ENCODE measurements around the gene NUBP1. TPM values are rescaled to one million over a fixed set of nuclear protein-coding genes. Genes with fewer than 3 reads are reported as not detected.
A peak's percentile ranks its signal among the peaks of the same experiment; 100 is the strongest.

Gene NUBP1
- total RNA-seq, 1 donor: 19.5 TPM

DNA sequence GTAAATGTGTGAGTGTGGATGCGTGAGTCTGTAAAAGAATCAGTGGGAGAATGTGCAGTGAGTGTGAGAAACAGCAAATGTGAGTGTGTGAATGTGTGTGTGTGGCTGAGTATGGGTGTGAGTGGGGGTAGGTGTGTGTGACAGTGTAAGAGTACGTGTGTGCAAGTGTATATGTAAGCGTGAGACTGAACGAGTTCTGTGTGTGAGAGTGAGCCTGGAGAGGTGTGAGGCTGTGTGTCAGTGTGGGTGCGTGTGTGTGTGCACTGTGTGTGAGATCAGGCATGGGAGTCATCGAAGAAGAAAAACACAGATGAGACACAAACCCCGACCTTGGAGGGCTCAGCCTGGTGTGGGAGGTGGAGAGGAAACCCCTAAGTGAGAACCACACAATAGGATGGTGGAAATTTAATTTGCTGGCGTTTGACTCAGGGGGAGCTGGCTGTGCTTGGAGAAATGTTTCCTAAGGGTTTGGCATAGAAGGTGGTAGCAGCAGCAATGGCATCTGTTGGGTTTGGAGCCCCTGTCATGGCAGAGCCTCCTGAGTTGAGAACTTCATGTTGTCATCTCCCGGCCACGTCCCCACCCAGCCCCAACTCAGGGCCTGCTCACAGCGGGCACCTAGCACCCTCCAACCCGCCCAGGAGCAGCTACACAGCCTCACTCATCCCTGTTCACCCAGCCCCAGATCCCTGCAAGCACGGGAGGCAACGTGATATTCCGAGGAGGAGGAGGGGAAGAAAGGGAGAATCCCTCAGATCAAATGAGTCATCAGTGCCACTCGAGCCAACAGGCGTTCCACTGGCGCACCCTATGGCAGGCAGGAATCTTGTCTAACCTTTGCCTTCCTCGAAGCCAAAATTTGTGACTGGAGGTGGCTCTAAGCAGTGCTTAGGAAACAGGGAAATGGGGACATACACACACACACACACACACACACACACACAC lies 14.3 kb upstream of the NUBP1 start:
- DNase-seq (ENCODE audit: insufficient read length, low spot score, missing footprints): peak; percentile 78
- Histone ChIP-seq H3K4me2 (ENCODE audit: insufficient read depth, low read length) (peak overlapping the region; percentile 24), H3K4me3 (ENCODE audit: insufficient read depth, low read length) (no peak overlapping the region), H3K27ac (ENCODE audit: low read depth, low read length) (no peak overlapping the region), H2AFZ (ENCODE audit: low read length) (peak overlapping the region; percentile 62), H4K20me1 (ENCODE audit: insufficient read depth, low read length) (no peaks in the 10 kb centered on the region), H3K27me3 (ENCODE audit: insufficient read depth, low read length) (no peaks in the 10 kb centered on the region), H3K36me3 (ENCODE audit: insufficient read depth, low read length) (no peaks in the 10 kb centered on the region), H3K9me3 (ENCODE audit: low read depth, low read length) (no peaks in the 10 kb centered on the region), H3K4me1 (ENCODE audit: insufficient read depth, low read length) (peaks cover 5% of the 10 kb centered on the region), H3K79me2 (ENCODE audit: insufficient read depth, low read length) (no peaks in the 10 kb centered on the region)
- TF ChIP-seq, protein P1, sequence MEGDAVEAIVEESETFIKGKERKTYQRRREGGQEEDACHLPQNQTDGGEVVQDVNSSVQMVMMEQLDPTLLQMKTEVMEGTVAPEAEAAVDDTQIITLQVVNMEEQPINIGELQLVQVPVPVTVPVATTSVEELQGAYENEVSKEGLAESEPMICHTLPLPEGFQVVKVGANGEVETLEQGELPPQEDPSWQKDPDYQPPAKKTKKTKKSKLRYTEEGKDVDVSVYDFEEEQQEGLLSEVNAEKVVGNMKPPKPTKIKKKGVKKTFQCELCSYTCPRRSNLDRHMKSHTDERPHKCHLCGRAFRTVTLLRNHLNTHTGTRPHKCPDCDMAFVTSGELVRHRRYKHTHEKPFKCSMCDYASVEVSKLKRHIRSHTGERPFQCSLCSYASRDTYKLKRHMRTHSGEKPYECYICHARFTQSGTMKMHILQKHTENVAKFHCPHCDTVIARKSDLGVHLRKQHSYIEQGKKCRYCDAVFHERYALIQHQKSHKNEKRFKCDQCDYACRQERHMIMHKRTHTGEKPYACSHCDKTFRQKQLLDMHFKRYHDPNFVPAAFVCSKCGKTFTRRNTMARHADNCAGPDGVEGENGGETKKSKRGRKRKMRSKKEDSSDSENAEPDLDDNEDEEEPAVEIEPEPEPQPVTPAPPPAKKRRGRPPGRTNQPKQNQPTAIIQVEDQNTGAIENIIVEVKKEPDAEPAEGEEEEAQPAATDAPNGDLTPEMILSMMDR (IDR thresholded peaks at IDR 0.05; ENCODE audit: extremely low read depth, low read depth, low read length): no peak

DNA sequence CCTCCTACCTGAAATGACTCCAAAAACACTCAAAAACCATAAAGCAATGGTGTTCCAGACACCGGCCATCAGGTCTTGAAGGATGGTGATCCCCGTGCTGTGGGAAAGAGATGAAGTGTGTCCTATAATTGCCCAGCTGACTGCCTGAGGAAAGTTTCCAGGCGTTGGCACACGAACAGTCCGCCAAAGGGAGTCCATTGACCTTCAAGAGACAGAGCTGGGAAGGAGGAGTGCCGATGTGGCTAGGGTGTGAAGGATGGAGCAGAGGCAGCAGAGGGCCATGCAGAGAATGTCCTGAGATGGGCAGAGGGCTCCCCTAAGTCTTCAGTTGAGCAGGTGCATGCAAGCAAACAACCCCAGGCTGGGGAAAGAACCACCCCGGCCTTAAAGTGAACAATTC lies 11.9 kb upstream of the NUBP1 start:
- no peaks in the 10 kb centered on the region for H4K20me1 ChIP-seq (ENCODE audit: insufficient read depth, low read length)
- H3K27me3 ChIP-seq (ENCODE audit: insufficient read depth, low read length): no peaks in the 10 kb centered on the region
- no peaks in the 10 kb centered on the region for H3K79me2 ChIP-seq (ENCODE audit: insufficient read depth, low read length)
- no peaks in the 10 kb centered on the region for H3K36me3 ChIP-seq (ENCODE audit: insufficient read depth, low read length)
- no peaks in the 10 kb centered on the region for H3K9me3 ChIP-seq (ENCODE audit: low read depth, low read length)
- TF ChIP-seq, protein P1 (IDR thresholded peaks at IDR 0.05; ENCODE audit: extremely low read depth, low read depth, low read length): no peak
- no peak overlapping the region for H3K4me3 ChIP-seq (ENCODE audit: insufficient read depth, low read length)
- H3K27ac ChIP-seq (ENCODE audit: low read depth, low read length): no peak overlapping the region
- peak; percentile 79 for DNase-seq (ENCODE audit: insufficient read length, low spot score, missing footprints)
- no peak overlapping the region for H3K4me2 ChIP-seq (ENCODE audit: insufficient read depth, low read length)
- peaks cover 6% of the 10 kb centered on the region for H3K4me1 ChIP-seq (ENCODE audit: insufficient read depth, low read length)
- no peak overlapping the region for H2AFZ ChIP-seq (ENCODE audit: low read length)

DNA sequence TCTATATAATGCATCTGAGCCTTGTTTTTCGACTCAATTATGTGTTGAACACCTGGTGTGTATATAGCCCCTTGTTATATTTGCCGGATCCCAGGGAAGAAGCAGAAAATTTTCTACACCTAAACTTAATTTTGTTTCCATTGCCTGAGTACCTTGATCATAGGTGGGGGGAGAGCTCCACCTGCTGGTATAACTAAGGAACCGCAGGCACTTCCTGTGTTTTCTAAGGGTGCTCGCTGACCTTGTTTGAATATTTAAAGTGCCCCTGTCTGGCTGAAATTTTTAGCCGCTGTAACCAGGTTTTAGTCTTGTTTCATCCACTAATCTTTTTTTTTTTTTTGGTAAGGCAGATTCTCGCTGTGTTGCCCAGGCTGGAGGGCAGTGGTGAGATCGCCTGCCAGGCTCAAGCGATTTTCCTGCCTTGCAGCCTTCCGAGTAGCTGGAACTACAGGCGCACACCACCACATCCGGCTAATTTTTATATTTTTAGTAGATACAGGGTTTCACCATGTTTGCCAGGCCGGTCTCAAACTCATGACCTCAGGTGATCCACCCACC lies 6.5 kb upstream of the NUBP1 start:
- TF ChIP-seq, protein P1 (IDR thresholded peaks at IDR 0.05; ENCODE audit: extremely low read depth, low read depth, low read length): peak; percentile 90
- Histone ChIP-seq H3K4me2 (ENCODE audit: insufficient read depth, low read length) (peak overlapping the region; percentile 75), H3K36me3 (ENCODE audit: insufficient read depth, low read length) (no peaks in the 10 kb centered on the region), H3K9me3 (ENCODE audit: low read depth, low read length) (no peaks in the 10 kb centered on the region), H3K27ac (ENCODE audit: low read depth, low read length) (peak overlapping the region; percentile 68), H3K4me1 (ENCODE audit: insufficient read depth, low read length) (peaks cover 19% of the 10 kb centered on the region), H3K27me3 (ENCODE audit: insufficient read depth, low read length) (no peaks in the 10 kb centered on the region), H4K20me1 (ENCODE audit: insufficient read depth, low read length) (no peaks in the 10 kb centered on the region), H3K4me3 (ENCODE audit: insufficient read depth, low read length) (peak overlapping the region; percentile 52), H2AFZ (ENCODE audit: low read length) (peak overlapping the region; percentile 86), H3K79me2 (ENCODE audit: insufficient read depth, low read length) (no peaks in the 10 kb centered on the region)
- no peak for DNase-seq (ENCODE audit: insufficient read length, low spot score, missing footprints)
